Spleen (tissue), 11 donors: ENCODE measurements around the gene RPN1. TPM values are rescaled to one million over a fixed set of nuclear protein-coding genes. Genes with fewer than 3 reads are reported as not detected.

ENCODE experiments used
- DNase-seq: peaks from one replicate; pipeline ENCODE4 v3.0.0-alpha.2; 2020
- H3K27ac ChIP-seq, 8 donors: fragments of 200-600 bp; sonication (generic) in 7 of 8; 1 replicate in 4 of 8; 2 replicates in 4 of 8; pipeline versions ENCODE4 v1.5.0 to v1.8.0; 2016 to 2021; ENCODE audit warnings: inconsistent platforms in 4 of 8, mild to moderate bottlenecking in 4 of 8, moderate library complexity in 1 of 8
- H3K27me3 ChIP-seq, 7 donors: fragments of 200-600 bp; sonication (generic) in 6 of 7; replicated peaks in 1 of 7; 1 replicate in 4 of 7; 2 replicates in 3 of 7; pipeline versions ENCODE4 v1.5.0 to v1.8.0; 2016 to 2021; ENCODE audit warnings: inconsistent platforms in 3 of 7, mild to moderate bottlenecking in 1 of 7
- H3K36me3 ChIP-seq, 6 donors: fragments of 200-600 bp; sonication (generic) in 5 of 6; 1 replicate in 4 of 6; 2 replicates in 2 of 6; pipeline versions ENCODE4 v1.5.0 to v1.8.0; 2016 to 2021; ENCODE audit warnings: inconsistent platforms in 2 of 6
- H3K4me1 ChIP-seq, 6 donors: fragments of 200-600 bp; sonication (generic) in 5 of 6; 1 replicate in 3 of 6; 2 replicates in 3 of 6; pipeline versions ENCODE4 v1.5.0 to v1.8.0; 2016 to 2021; ENCODE audit warnings: inconsistent platforms in 3 of 6
- H3K4me3 ChIP-seq, 8 donors: fragments of 200-600 bp; sonication (generic) in 7 of 8; 1 replicate in 4 of 8; 2 replicates in 4 of 8; pipeline versions ENCODE4 v1.5.0 to v1.8.0; 2016 to 2021; ENCODE audit warnings: inconsistent platforms in 4 of 8, mild to moderate bottlenecking in 4 of 8, moderate library complexity in 2 of 8
- H3K9me3 ChIP-seq, 8 donors: fragments of 200-600 bp; sonication (generic) in 7 of 8; 1 replicate in 4 of 8; 2 replicates in 4 of 8; pipeline versions ENCODE4 v1.5.0 to v1.8.0; 2016 to 2021; ENCODE audit warnings: inconsistent platforms in 4 of 8
- CTCF ChIP-seq, 11 experiments: fragments of 200-600 bp in 7 of 11; fragments of 450-650 bp in 4 of 11; sonication (generic) in 4 of 11; IDR thresholded peaks in 8 of 11; conservative IDR thresholded peaks in 3 of 11; 1 replicate in 7 of 11; 2 replicates in 4 of 11; pipeline versions ENCODE4 v1.4.0 to v1.8.0; 2016 to 2021; ENCODE audit warnings: antibody characterized with exemption in 11 of 11, inconsistent platforms in 4 of 11, mild to moderate bottlenecking in 1 of 11
- POLR2A ChIP-seq, 3 donors: fragments of 450-650 bp; IDR thresholded peaks; one replicate each; pipeline ENCODE4 v1.5.1; 2017; ENCODE audit warnings: antibody characterized with exemption in 3 of 3, mild to moderate bottlenecking in 1 of 3
- POLR2AphosphoS5 ChIP-seq, 3 donors: sonication (generic); formaldehyde crosslinking; IDR thresholded peaks; one replicate each; pipeline ENCODE4 v1.5.1; 2017; ENCODE audit warnings: antibody characterized with exemption in 3 of 3
- WGBS, 5 donors: extraction: QIAGEN DNeasy Blood & Tissue Kit in 3 of 5; methylation state at CpG; one replicate each; pipeline versions ENCODE4 v1.1.5 to v1.1.7; 2013 to 2018; 5-methylcytosine and 5-hydroxymethylcytosine counted together
- intact Hi-C: fragments of 100-400 bp; cut with DNase I; formaldehyde crosslinking; loops from one replicate; pipeline ENCODE4 v1.15.0; 2023; ENCODE audit warnings: low total_unique reads
- polyA plus RNA-seq, 3 donors: library from polyadenylated mRNA; stranded (reverse); fragments of 200-250 nt; gene quantifications; one replicate each; pipeline ENCODE4 v1.2.1, GENCODE V29; 2013
- total RNA-seq, 7 donors: library from RNA; depleted of rRNA in 3 of 7; stranded (reverse); fragments of >200 nt in 3 of 7; fragmentation: NEBNext Ultra II Directional in 4 of 7; extraction: Animal tissue kit (Norgen Biotek cat#: 25700) in 4 of 7; gene quantifications; one replicate each; pipeline versions ENCODE4 v1.1.0 to v1.2.1, GENCODE V29; 2016 to 2021
- donor health status: healthy with polysubstance abuse.
- donor health status: DM: no; HTN: no; CAD: no; lungs with moderate emphysema.
- donor health status: DM: no; HTN: no; CAD: no.
- donor health status: Bipolar disorder and iron deficiency.
- donor health status: healthy.
- donor health status: DM: no; HTN: no; CAD: no.
- donor health status: DM: yes; HTN: yes; CAD: no.

The RPN1 gene
- total and polyA plus RNA-seq, 10 donors, result 44.9 to 263 (median 146) TPM

GRCh38 chr3:128625409-128625945, 25.1 kb downstream of the RPN1 start:
- H3K4me3 ChIP-seq, result no peak overlapping the region
- no peaks in the 10 kb centered on the region for H3K27me3 ChIP-seq
- no peak for DNase-seq
- 87 to 94% (median 92%) methylated on average over 11 of the region's 11 CpGs for WGBS, 5 donors
- TF ChIP-seq POLR2A (IDR thresholded peaks at IDR 0.05) (no peak), POLR2AphosphoS5 (IDR thresholded peaks at IDR 0.05) (peak in 1 of 3 donors; percentile 6)
- peaks cover 3 to 100% (median 93%) of the 10 kb centered on the region in 6 donors for H3K36me3 ChIP-seq
- H3K4me1 ChIP-seq, result peaks cover 0 to 67% (median 44%) of the 10 kb centered on the region in 6 donors
- H3K27ac ChIP-seq, result peak overlapping the region in 3 of 8 donors; percentile 58 to 95 (median 92)
- intact Hi-C loops, result no loop called here
- H3K9me3 ChIP-seq, result no peaks in the 10 kb centered on the region

GRCh38 chr3:128624526-128625138, 26.0 kb downstream of the RPN1 start:
- no peak for TF ChIP-seq POLR2AphosphoS5 (IDR thresholded peaks at IDR 0.05)
- TF ChIP-seq CTCF (IDR thresholded peaks at IDR 0.05 in 8 of 11, conservative IDR thresholded peaks at IDR 0.05 in 3 of 11), result no peak
- no peak for TF ChIP-seq POLR2A (IDR thresholded peaks at IDR 0.05)
- no peak for DNase-seq
- no peaks in the 10 kb centered on the region for H3K9me3 ChIP-seq
- peak overlapping the region in 4 of 8 donors; percentile 45 to 95 (median 75) for H3K27ac ChIP-seq
- no peaks in the 10 kb centered on the region for H3K27me3 ChIP-seq
- H3K4me1 ChIP-seq, result peaks cover 0 to 69% (median 45%) of the 10 kb centered on the region in 6 donors
- 82 to 96% (median 91%) methylated on average over 11 of the region's 11 CpGs for WGBS, 5 donors
- no peak overlapping the region for H3K4me3 ChIP-seq
- intact Hi-C loops, result no loop called here
- peaks cover 3 to 100% (median 93%) of the 10 kb centered on the region in 6 donors for H3K36me3 ChIP-seq

- intact Hi-C loops, result no loop called here
- Histone ChIP-seq H3K27ac (peak overlapping the region in 4 of 8 donors; percentile 58 to 95 (median 82)), H3K36me3 (peaks cover 3 to 100% (median 90%) of the 10 kb centered on the region in 6 donors), H3K4me3 (no peak overlapping the region), H3K4me1 (peaks cover 6 to 71% (median 47%) of the 10 kb centered on the region in 6 donors), H3K9me3 (no peaks in the 10 kb centered on the region), H3K27me3 (no peaks in the 10 kb centered on the region)
- no peak for TF ChIP-seq POLR2AphosphoS5 (IDR thresholded peaks at IDR 0.05)
- no peak for TF ChIP-seq POLR2A (IDR thresholded peaks at IDR 0.05)
- TF ChIP-seq CTCF (IDR thresholded peaks at IDR 0.05 in 8 of 11, conservative IDR thresholded peaks at IDR 0.05 in 3 of 11), result no peak
- WGBS, 5 donors, result 48 to 60% (median 52%) methylated on average over 7 of the region's 7 CpGs
- no peak for DNase-seq
Observed at GRCh38 chr3:128623762-128624176, 26.8 kb downstream of the RPN1 start.

- TF ChIP-seq CTCF (IDR thresholded peaks at IDR 0.05 in 8 of 11, conservative IDR thresholded peaks at IDR 0.05 in 3 of 11) (no peak), POLR2AphosphoS5 (IDR thresholded peaks at IDR 0.05) (peak in 1 of 3 donors; percentile 5)
- Histone ChIP-seq H3K9me3 (no peaks in the 10 kb centered on the region), H3K27me3 (no peaks in the 10 kb centered on the region), H3K4me1 (peaks cover 18 to 82% (median 58%) of the 10 kb centered on the region in 6 donors), H3K27ac (peak overlapping the region in 3 of 8 donors; percentile 2 to 95 (median 92)), H3K4me3 (no peak overlapping the region), H3K36me3 (peaks cover 3 to 86% (median 75%) of the 10 kb centered on the region in 6 donors)
- DNase-seq, result no peak
- intact Hi-C loops, result no loop called here
- 90 to 93% (median 90%) methylated on average over 3 to 9 of the region's 9 CpGs for WGBS, 5 donors
Observed at GRCh38 chr3:128621931-128622330, 28.7 kb downstream of the RPN1 start.
